HFFc6 (cell line): ENCODE measurements around the gene GLIS1. TPM values are rescaled to one million over a fixed set of nuclear protein-coding genes. Genes with fewer than 3 reads are reported as not detected.

Experiments used
- DNase-seq: peaks from one replicate; pipeline ENCODE4 v3.0.0-alpha.2; 2018
- H3K27ac Mint-ChIP-seq: 2 replicates; pipeline ENCODE4 v1.8.0; 2020; ENCODE audit warnings: mild to moderate bottlenecking, mixed read lengths
- H3K27me3 Mint-ChIP-seq: 2 replicates; pipeline ENCODE4 v1.8.0; 2021; ENCODE audit warnings: mild to moderate bottlenecking, moderate library complexity, mixed read lengths; ENCODE audit not compliant: insufficient read depth
- H3K36me3 Mint-ChIP-seq: 2 replicates; pipeline ENCODE4 v1.8.0; 2021; ENCODE audit warnings: low read depth, mixed read lengths
- H3K4me1 Mint-ChIP-seq: 2 replicates; pipeline ENCODE4 v1.8.0; 2020; ENCODE audit warnings: low read depth, mixed read lengths
- H3K4me3 Mint-ChIP-seq: 2 replicates; pipeline ENCODE4 v1.8.0; 2020; ENCODE audit warnings: mild to moderate bottlenecking, moderate library complexity, mixed read lengths
- H3K9me3 Mint-ChIP-seq: 2 replicates; pipeline ENCODE4 v1.8.0; 2020; ENCODE audit warnings: mild to moderate bottlenecking, mixed read lengths
- total RNA-seq, 6 experiments: library from RNA; stranded (reverse); fragmentation: NEBNext Ultra II Directional; extraction: Animal tissue kit (Norgen Biotek cat#: 25700); gene quantifications; 2 replicates in 1 of 6; 3 replicates in 5 of 6; pipeline ENCODE4 v1.2.3, GENCODE V29; 2021
- TF ChIP-seq, protein P1 (sequence below): fragments of 200-600 bp; sonication (generic); IDR thresholded peaks from 2 replicates; pipeline ENCODE4 v1.5.0; 2021; ENCODE audit warnings: antibody characterized with exemption, mild to moderate bottlenecking

GLIS1 gene
- total RNA-seq, 6 experiments from 2014 or later = 1.1 to 1.9 (median 1.2) TPM

DNA sequence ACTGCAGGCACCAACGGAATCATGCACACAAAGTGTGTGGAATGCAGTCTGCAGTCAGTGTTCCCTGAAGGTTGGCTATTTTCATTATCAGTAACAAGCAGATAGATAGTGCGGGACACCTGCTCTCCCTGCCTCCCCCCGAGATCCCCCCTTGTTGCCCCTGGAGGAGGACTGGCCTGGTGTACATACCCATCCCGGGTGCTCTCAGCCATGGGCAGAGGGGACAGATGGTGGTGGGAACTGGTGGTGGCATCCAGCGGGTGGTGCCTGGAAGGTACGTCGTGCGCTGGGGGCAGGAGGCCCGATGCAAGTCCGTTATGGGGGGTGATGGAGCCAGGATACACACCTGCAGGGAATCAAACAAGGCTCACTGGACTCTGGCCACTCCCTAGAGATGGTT lies 224.5 kb downstream of the GLIS1 start:
- Mint-ChIP-seq H3K27me3 (peaks cover 9% of the 10 kb centered on the region), H3K4me1 (peaks cover 13% of the 10 kb centered on the region), H3K36me3 (no peaks in the 10 kb centered on the region), H3K9me3 (no peaks in the 10 kb centered on the region), H3K27ac (no peak overlapping the region), H3K4me3 (no peak overlapping the region)
- TF ChIP-seq, protein P1, sequence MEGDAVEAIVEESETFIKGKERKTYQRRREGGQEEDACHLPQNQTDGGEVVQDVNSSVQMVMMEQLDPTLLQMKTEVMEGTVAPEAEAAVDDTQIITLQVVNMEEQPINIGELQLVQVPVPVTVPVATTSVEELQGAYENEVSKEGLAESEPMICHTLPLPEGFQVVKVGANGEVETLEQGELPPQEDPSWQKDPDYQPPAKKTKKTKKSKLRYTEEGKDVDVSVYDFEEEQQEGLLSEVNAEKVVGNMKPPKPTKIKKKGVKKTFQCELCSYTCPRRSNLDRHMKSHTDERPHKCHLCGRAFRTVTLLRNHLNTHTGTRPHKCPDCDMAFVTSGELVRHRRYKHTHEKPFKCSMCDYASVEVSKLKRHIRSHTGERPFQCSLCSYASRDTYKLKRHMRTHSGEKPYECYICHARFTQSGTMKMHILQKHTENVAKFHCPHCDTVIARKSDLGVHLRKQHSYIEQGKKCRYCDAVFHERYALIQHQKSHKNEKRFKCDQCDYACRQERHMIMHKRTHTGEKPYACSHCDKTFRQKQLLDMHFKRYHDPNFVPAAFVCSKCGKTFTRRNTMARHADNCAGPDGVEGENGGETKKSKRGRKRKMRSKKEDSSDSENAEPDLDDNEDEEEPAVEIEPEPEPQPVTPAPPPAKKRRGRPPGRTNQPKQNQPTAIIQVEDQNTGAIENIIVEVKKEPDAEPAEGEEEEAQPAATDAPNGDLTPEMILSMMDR = no peak
- no peak for DNase-seq

DNA sequence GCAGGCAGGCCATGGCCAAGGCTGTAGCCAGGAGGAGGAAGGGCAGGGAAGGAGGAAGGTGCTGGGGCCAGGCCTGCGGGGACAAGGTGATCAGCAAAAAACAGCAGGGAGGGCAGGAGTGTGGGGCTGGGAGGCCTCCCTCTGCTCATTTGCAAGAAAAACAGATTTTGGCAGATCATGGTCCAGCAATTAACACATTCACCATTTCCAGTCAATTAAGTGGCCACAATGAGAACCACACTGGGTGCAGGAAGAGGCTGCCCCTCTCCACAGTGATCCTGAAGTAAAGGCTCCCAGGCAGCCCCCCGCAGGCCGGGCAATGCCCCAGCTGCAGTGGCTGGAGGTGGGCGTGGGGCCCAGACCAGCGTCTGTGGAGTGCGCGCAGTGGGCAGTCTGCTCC lies 225.1 kb downstream of the GLIS1 start:
- Mint-ChIP-seq H3K4me1 (peaks cover 9% of the 10 kb centered on the region), H3K27ac (no peak overlapping the region), H3K27me3 (peaks cover 12% of the 10 kb centered on the region), H3K4me3 (no peak overlapping the region), H3K9me3 (no peaks in the 10 kb centered on the region), H3K36me3 (no peaks in the 10 kb centered on the region)
- TF ChIP-seq, protein P1 = no peak
- DNase-seq = no peak

DNA sequence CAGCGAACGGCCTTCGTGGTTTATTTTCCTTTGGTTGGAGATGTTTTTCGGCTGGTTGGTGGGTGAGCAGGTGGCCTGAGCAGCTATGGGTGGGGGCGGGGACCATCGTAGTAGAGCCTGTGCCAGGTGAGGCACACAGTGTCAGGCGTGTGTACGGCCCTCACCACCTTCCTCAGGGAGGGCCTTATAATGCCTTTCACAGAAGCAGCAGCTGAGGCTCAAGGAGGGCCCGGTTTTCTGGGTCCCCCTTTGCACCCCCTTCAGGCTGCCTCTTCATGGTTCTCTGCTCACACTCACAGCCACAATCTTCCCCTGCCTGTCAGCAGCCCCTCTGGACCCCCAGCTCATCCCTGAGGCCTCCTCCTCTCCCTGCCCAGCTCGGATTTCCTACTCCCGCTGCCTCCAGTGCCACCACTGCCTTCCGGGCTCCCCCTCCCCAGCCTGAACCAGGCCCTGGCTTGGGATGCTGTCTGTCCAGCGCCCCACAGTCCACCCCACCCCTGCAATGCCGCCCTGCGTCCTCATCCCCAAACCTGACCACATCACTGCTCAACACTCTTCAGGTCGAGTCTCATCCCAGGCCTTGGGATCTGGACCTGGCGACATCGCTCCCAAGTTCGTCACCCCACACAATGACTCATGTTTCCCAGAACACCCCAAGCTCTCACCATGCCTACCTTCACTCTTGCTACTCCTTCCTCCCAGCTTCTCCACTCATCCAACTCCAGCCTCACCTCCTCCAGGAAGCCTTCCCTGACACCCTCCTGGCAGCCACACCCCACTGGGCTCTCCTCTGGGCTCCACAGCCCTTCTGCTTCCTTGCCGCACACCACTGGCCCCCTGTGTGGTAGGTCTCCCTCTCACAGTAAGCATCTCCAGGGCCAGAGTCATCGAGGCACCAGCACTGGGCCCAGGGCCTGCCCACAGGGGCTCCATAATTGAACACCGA lies 225.9 kb downstream of the GLIS1 start:
- no peak for DNase-seq
- Mint-ChIP-seq H3K27ac (no peak overlapping the region), H3K36me3 (no peaks in the 10 kb centered on the region), H3K9me3 (no peaks in the 10 kb centered on the region), H3K4me1 (peaks cover 9% of the 10 kb centered on the region), H3K27me3 (peaks cover 10% of the 10 kb centered on the region), H3K4me3 (no peak overlapping the region)
- TF ChIP-seq, protein P1 = no peak

DNA sequence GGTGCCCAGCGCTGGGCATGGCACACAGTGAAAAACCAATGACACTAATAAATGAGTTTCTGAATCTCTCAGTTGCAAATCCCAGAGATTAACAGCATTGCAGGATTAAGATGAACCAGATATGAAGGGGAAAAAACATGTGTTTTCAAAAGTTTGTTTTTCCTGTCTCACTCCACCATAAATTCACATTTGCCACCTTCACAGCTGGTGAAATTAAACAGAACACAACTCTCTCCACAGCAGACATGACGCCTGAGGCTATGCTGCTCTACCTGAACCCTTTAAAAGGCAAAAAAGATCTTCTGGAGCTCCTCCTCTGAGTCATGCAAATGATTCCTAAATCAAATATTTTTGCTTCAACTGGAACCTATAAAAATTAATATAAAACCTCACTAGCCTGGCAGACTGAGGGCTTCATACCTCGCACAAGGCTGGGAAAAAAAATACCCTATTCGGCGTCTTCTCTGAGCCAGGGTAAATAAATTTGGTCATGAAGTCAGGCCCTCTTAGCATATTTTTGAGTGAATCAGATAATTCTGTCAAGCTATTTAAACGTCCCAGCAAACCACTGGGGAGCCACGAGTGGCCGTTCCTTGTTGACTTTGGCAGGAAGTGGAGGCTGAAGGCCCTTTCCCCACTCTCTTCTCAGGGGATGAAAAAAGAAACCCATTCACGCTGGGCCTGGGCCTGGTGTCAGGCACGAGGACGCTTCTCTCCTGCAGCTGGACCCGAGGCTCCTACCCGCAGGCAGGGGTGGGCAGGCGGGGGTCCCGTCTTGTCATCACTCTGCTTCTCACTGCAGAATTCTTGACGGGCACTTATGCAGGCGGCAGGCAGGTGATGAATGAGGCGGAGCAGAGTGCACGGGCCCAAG lies 226.8 kb downstream of the GLIS1 start:
- Mint-ChIP-seq H3K9me3 (no peaks in the 10 kb centered on the region), H3K36me3 (no peaks in the 10 kb centered on the region), H3K4me3 (no peak overlapping the region), H3K27ac (no peak overlapping the region), H3K27me3 (peaks cover 10% of the 10 kb centered on the region), H3K4me1 (peaks cover 9% of the 10 kb centered on the region)
- TF ChIP-seq, protein P1 = no peak
- peak; percentile 45 for DNase-seq

DNA sequence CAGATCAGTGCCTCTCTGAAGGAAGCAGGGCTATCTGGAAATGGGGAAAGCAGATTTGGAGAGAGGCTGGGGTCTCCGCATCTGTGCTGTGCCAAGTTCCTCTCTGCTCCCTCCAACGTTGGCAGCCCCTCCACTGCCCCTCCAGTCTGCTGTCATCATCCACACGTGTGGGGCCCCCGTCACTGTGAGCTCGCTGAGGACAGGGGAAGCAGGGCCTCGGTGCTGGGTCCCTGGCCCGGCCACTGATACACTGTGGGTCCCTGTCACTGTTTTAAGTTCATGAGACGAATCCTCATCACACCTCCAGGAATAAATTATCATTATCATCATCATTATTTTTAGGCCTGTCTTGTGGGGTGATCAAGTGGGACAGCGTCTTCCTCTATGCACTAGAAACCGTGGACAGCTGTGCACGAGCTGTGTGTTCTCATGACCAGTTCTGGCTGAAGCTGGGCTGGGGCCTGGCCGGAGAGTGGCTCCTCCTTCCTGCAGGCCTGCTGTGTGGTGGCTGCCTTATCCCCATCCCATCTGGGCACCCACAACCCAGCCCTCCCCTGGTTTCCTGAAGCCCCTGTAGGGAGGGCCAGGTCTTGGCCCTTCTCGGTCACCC lies 227.5 kb downstream of the GLIS1 start:
- no peak for DNase-seq
- no peaks in the 10 kb centered on the region for H3K36me3 Mint-ChIP-seq
- H3K27me3 Mint-ChIP-seq = peaks cover 11% of the 10 kb centered on the region

More for the DNA sequence above, 227.5 kb downstream of the GLIS1 start:
- H3K4me3 Mint-ChIP-seq = no peak overlapping the region
- TF ChIP-seq, protein P1 = no peak
- H3K4me1 Mint-ChIP-seq = peaks cover 9% of the 10 kb centered on the region
- H3K9me3 Mint-ChIP-seq = no peaks in the 10 kb centered on the region
- H3K27ac Mint-ChIP-seq = no peak overlapping the region
